HepG2 (cell line): ENCODE measurements around the gene DIO1. TPM values are rescaled to one million over a fixed set of nuclear protein-coding genes. Genes with fewer than 3 reads are reported as not detected.

Experiments
- ELF3 ChIP-seq: IDR thresholded peaks from 2 replicates; pipeline ENCODE4 v1.6.1; 2016; ENCODE audit warnings: missing genetic modification reagents, missing compliant biosample characterization
- HNRNPH1 ChIP-seq: fragments of 200-400 bp; formaldehyde crosslinking; optimal IDR thresholded peaks from 2 replicates; pipeline ENCODE3; 2017; ENCODE audit warnings: mild to moderate bottlenecking, low read depth, low read length
- MIER3 ChIP-seq: IDR thresholded peaks from 2 replicates; pipeline ENCODE4 v1.6.1; 2016; ENCODE audit warnings: missing compliant biosample characterization, borderline replicate concordance
- PHF21A ChIP-seq: sonication (generic); formaldehyde crosslinking; IDR thresholded peaks from 2 replicates; pipeline ENCODE4 v1.5.0; 2020; ENCODE audit warnings: mild to moderate bottlenecking, missing genetic modification reagents
- PRDM15 ChIP-seq: sonication (generic); formaldehyde crosslinking; IDR thresholded peaks from 2 replicates; pipeline ENCODE4 v1.4.0; 2020; ENCODE audit warnings: missing genetic modification reagents
- TBX2 ChIP-seq: sonication (generic); formaldehyde crosslinking; IDR thresholded peaks from 2 replicates; pipeline ENCODE4 v1.5.0; 2020; ENCODE audit warnings: missing genetic modification reagents, mild to moderate bottlenecking, borderline replicate concordance
- ZNF317 ChIP-seq: sonication (generic); formaldehyde crosslinking; IDR thresholded peaks from 2 replicates; pipeline ENCODE4 v1.5.0; 2020; ENCODE audit warnings: mild to moderate bottlenecking, missing genetic modification reagents
- ZNF510 ChIP-seq: sonication (generic); formaldehyde crosslinking; IDR thresholded peaks from 2 replicates; pipeline ENCODE4 v1.4.0; 2020; ENCODE audit warnings: low read depth, mild to moderate bottlenecking, missing genetic modification reagents
- ZNF710 ChIP-seq: sonication (generic); formaldehyde crosslinking; IDR thresholded peaks from 2 replicates; pipeline ENCODE4 v1.5.0; 2020; ENCODE audit warnings: mild to moderate bottlenecking, missing genetic modification reagents, borderline replicate concordance
- ZNF841 ChIP-seq: sonication (generic); formaldehyde crosslinking; IDR thresholded peaks from 2 replicates; pipeline ENCODE4 v1.8.1; 2023; ENCODE audit warnings: missing genetic modification reagents, borderline replicate concordance
- ZSCAN21 ChIP-seq: sonication (generic); formaldehyde crosslinking; IDR thresholded peaks from 2 replicates; pipeline ENCODE4 v1.8.0; 2022; ENCODE audit warnings: mild to moderate bottlenecking, missing genetic modification reagents, moderate library complexity, borderline replicate concordance
- polyA plus RNA-seq, 8 experiments: library from polyadenylated mRNA; depleted of rRNA in 3 of 8; stranded (reverse) in 7 of 8; unstranded in 1 of 8; fragments of >200 nt; fragmentation: Illumina TruSeq in 4 of 8; extraction: Trizol in 4 of 8; gene quantifications; 2 replicates each; pipeline versions ENCODE4 v1.2.1 to v1.2.3, GENCODE V29; 2011 to 2016; ENCODE audit warnings: low read depth in 4 of 8, missing spikeins in 1 of 8, mixed read lengths in 1 of 8; ENCODE audit not compliant: insufficient read depth in 1 of 8
- total RNA-seq, 5 experiments: library from RNA; depleted of rRNA; stranded (reverse); fragments of >200 nt; fragmentation: Illumina TruSeq; extraction: Trizol; gene quantifications; 2 replicates each; pipeline ENCODE4 v1.2.3, GENCODE V29; 2016; ENCODE audit warnings: low read depth in 1 of 5
- TF ChIP-seq, protein P1 (sequence below): sonication (generic); formaldehyde crosslinking; IDR thresholded peaks from 2 replicates; pipeline ENCODE4 v1.4.0; 2020; ENCODE audit warnings: mild to moderate bottlenecking, missing genetic modification reagents

The DIO1 gene
- total and polyA plus RNA-seq, 2 of the 13 experiments (the other 11 are each of a cell fraction or from before 2014, with no cell fraction given): 13.5 to 45.6 TPM

DNA sequence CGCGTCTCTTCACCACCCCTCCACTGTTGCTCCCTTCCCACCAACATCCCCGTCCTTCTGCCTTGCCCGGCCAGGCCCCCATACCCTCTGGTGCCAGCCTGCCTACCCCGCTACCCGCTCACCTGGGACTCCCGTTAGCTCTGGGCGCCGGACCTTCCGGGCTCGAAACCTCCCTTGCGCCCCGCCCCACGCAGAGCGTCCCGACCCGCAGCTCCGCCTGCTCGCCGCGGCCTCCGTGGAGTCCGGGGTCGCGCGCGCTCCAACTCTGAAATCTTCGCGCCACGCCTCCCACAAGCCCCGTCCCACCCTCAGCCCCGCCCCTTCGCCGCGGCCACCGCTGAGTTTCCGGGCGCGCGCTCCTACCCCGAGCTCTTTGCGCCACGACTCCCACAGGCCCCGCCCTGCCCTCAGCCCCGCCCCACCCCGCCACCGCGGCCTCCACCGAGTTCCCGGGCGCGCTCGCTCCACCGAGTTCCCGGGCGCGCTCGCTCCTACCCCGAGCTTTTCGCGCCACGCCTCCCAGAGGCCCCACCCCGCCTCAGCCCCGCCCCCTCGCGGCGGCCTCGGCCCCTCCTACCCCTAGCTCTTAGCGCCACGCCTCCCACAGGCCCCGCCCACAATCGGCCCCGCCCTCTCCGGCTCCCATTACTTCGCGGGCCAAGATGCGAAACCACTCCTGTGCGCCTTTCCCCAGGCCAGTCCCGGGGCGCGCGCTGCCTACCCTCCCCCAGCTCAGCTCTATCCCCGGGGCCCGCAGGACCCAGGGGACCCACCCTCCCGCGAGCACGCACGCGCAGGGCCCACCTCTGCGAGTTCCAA, 51.7 kb downstream of the DIO1 start, which contains the start of gene IFT25 (continued):
- TF ChIP-seq TBX2 (CRISPR knock-in tag): peak; percentile 34
- no peak for TF ChIP-seq ZNF841 (CRISPR knock-in tag)
- no peak for TF ChIP-seq ZNF510 (CRISPR knock-in tag)
- no peak for TF ChIP-seq PRDM15 (CRISPR knock-in tag)
- no peak for TF ChIP-seq MIER3 (CRISPR knock-in tag)
- peak; percentile 69; the same call in 1 of the 2 replicates for TF ChIP-seq ZNF710 (CRISPR knock-in tag)
- TF ChIP-seq PHF21A (CRISPR knock-in tag): peak; percentile 33; the same call in 1 of the 2 replicates
- no peak for TF ChIP-seq HNRNPH1
- 0 out of 2 replicates have a peak, but pooled peaks have one; percentile 51 for TF ChIP-seq ZSCAN21 (CRISPR knock-in tag)
- no peak; the same call in 1 of the 2 replicates for TF ChIP-seq ELF3 (CRISPR knock-in tag)
- TF ChIP-seq, protein P1, sequence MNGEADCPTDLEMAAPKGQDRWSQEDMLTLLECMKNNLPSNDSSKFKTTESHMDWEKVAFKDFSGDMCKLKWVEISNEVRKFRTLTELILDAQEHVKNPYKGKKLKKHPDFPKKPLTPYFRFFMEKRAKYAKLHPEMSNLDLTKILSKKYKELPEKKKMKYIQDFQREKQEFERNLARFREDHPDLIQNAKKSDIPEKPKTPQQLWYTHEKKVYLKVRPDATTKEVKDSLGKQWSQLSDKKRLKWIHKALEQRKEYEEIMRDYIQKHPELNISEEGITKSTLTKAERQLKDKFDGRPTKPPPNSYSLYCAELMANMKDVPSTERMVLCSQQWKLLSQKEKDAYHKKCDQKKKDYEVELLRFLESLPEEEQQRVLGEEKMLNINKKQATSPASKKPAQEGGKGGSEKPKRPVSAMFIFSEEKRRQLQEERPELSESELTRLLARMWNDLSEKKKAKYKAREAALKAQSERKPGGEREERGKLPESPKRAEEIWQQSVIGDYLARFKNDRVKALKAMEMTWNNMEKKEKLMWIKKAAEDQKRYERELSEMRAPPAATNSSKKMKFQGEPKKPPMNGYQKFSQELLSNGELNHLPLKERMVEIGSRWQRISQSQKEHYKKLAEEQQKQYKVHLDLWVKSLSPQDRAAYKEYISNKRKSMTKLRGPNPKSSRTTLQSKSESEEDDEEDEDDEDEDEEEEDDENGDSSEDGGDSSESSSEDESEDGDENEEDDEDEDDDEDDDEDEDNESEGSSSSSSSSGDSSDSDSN (CRISPR knock-in tag): peak; percentile 43; the same call in 1 of the 2 replicates
- TF ChIP-seq ZNF317 (CRISPR knock-in tag): 0 out of 2 replicates have a peak, but pooled peaks have one; percentile 39
